Muscle of arm (tissue), 12 donors: ENCODE results near the gene TNFAIP2. TPM values are rescaled to one million over a fixed set of nuclear protein-coding genes. Genes with fewer than 3 reads are reported as not detected.
A peak's percentile ranks its signal among the peaks of the same experiment; 100 is the strongest.

Source experiments
- DNase-seq: peaks from one replicate; pipeline ENCODE4 v3.0.0-alpha.2; 2013
- polyA plus RNA-seq, 12 donors: library from polyadenylated mRNA; unstranded; fragments of 120-200 nt; gene quantifications; one replicate each; pipeline ENCODE4 v1.2.1, GENCODE V29; 2013; ENCODE audit not compliant: insufficient read length in 12 of 12

Gene TNFAIP2
- polyA plus RNA-seq, 12 donors, result 36.4 to 66.2 (median 51.0) TPM; not detected in 1

- no peak for DNase-seq
Observed at GRCh38 chr14:103093856-103094405, 29.3 kb upstream of the TNFAIP2 start.

GRCh38 chr14:103094406-103095209 lies 28.7 kb upstream of the TNFAIP2 start, which contains the start of gene EXOC3L4:
TSS of gene EXOC3L4 (plus strand) at chr14:103094725. CDS start at chr14:103100220, 5,495 bp downstream.
- no peak for DNase-seq

GRCh38 chr14:103095210-103095778 lies 28.0 kb upstream of the TNFAIP2 start:
- no peak for DNase-seq

GRCh38 chr14:103096387-103096786 lies 26.9 kb upstream of the TNFAIP2 start:
- no peak for DNase-seq

GRCh38 chr14:103097244-103097993 lies 25.8 kb upstream of the TNFAIP2 start:
- DNase-seq, result no peak

GRCh38 chr14:103097994-103098957 lies 25.0 kb upstream of the TNFAIP2 start:
- DNase-seq, result no peak

GRCh38 chr14:103099081-103099732 lies 24.1 kb upstream of the TNFAIP2 start:
- DNase-seq, result no peak

- DNase-seq, result no peak
Observed at GRCh38 chr14:103099733-103100280, 23.5 kb upstream of the TNFAIP2 start.

GRCh38 chr14:103100281-103101121 lies 22.8 kb upstream of the TNFAIP2 start:
- DNase-seq, result no peak

GRCh38 chr14:103101257-103101962 lies 21.9 kb upstream of the TNFAIP2 start:
- no peak for DNase-seq

GRCh38 chr14:103101963-103102688 lies 21.1 kb upstream of the TNFAIP2 start:
- DNase-seq, result no peak

GRCh38 chr14:103102689-103103260 lies 20.5 kb upstream of the TNFAIP2 start:
- DNase-seq, result no peak

- no peak for DNase-seq
Observed at GRCh38 chr14:103103461-103104388, 19.5 kb upstream of the TNFAIP2 start.

- DNase-seq, result no peak
Observed at GRCh38 chr14:103104389-103104653, 18.9 kb upstream of the TNFAIP2 start.

GRCh38 chr14:103104654-103105452 lies 18.4 kb upstream of the TNFAIP2 start:
- DNase-seq, result peak; percentile 65
